Measurements from ENCODE around the gene NOSIP. TPM values are rescaled to one million over a fixed set of nuclear protein-coding genes. Genes with fewer than 3 reads are reported as not detected.

The NOSIP gene
- total RNA-seq, 1 donor from 2014 or later, result 66.1 TPM

DNA sequence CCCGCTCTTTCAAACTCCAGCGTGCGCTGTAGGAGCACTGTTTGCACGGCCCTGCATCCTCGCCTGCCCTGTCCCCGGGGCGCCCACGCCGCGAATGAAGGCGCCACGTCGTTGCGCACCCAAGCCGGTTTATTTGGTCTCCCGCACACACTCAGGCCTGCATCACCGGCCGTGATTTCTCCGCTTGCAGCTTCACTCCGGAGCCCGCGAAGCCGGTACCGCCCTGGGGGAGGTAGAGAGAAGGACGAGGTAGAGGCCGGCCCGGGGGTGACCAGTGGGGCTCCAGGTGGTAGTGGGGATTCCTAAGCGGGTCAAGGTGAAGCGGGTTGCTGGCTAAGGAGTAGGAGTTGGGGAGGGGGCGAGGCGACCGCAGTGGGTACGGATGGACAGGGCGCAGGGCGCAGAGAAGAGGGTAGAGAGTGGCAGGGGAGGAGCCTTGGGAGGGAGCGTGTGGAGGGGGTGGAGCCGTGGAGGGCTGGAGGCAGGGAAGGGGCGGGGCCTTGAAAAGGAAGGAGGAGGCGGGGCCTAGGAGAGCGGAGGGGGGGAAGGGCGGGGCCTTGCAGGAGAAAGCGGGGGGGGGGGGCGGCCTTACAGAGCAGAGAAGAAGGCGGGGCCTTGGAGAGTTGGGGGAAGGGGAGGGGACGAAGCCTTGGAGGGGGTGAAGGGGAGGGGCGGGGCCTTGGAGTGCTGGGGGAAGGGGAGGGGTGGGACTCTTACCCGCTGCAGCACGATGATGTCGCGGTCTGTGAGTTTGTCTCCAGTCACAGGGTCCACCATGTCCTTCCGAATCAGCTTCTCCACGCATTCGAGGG is 24.6 kb downstream of the NOSIP start:
- Mint-ChIP-seq H3K36me3 (ENCODE audit: low read depth) (peaks cover 52% of the 10 kb centered on the region), H3K27ac (peak overlapping the region; percentile 100), H3K4me1 (peaks cover 70% of the 10 kb centered on the region), H3K9me3 (no peaks in the 10 kb centered on the region), H3K4me3 (peak overlapping the region; percentile 48), H3K27me3 (no peaks in the 10 kb centered on the region)
- DNase-seq, result peak; percentile 93
- intact Hi-C loops (cut with micrococcal nuclease), result loop anchor here (2.0 kb wide), 1 partner anchor 35 kb away; the partner anchor contains the start of gene PRR12

DNA sequence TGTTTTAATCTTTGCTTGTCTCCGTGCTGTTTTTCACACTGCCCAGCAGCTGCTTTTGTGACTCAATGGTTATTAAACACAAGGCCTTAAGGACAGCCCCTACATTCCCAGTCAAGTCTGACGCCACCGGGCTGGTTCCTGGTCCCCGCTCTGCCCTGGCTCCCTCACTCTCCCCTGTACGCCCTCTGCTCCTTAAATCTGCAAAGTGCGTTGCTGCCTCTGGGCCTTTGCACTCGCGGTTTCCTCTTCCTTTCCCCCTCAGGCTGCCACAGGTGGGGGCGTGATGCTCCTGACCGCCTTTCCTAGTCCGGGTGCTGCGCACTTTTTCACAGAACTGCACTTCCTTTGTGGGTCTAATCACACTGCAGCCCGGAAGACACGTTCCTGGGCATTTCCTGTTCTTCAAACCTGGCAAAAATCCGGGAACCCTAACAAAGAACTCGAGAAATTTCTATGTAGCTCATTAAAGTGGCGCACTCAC is 25.6 kb downstream of the NOSIP start:
- intact Hi-C loops (cut with micrococcal nuclease), result loop anchor here (1.0 to 2.0 kb wide), 3 partner anchors 10 to 36 kb away; partner anchors contain the start of gene PRR12
- Mint-ChIP-seq H3K36me3 (ENCODE audit: low read depth) (peaks cover 49% of the 10 kb centered on the region), H3K27me3 (no peaks in the 10 kb centered on the region), H3K4me3 (peak overlapping the region; percentile 81), H3K27ac (peak overlapping the region; percentile 100), H3K9me3 (no peaks in the 10 kb centered on the region), H3K4me1 (peaks cover 60% of the 10 kb centered on the region)
- peak; percentile 90 for DNase-seq

DNA sequence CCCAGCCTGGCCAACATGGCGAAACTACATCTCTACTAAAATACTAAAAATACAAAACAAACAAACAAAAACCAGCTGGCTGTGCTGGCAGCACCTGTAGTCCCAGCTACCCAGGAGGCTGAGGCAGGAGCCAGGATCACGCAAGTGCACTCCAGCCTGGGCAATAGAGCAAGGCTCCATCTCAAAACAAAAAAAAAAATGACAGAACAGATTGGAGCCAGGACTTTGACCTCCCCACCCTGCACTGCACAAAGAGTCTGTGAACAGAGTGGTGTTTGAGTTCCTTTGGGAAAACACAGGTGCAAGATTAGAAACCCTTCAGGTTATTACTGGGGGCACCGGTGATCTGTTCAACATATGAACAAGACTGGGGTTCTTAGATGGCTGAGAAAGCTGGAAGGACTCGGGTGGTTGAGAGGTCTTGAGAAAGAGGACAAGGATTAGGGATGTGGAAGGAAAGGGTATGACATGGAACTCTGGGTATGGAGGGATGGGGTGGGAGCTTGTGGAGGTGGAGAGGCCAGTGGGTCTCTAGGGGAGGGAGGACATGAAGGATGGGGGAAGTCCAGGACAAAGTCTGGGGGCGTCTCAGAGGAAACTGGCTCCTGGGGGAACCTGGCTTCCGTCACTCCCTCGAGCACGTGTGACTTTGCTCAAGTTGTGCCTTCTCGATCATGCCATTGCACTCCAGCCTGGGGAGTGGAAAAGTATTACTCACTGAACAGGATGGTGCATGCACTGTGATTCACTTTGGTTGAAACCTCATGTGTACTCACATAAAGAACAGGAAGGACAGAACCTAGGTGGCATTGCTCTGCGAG is 26.7 kb downstream of the NOSIP start:
- no peaks in the 10 kb centered on the region for H3K9me3 Mint-ChIP-seq
- no peaks in the 10 kb centered on the region for H3K27me3 Mint-ChIP-seq
- peak overlapping the region; percentile 100 for H3K27ac Mint-ChIP-seq
- H3K4me1 Mint-ChIP-seq, result peaks cover 56% of the 10 kb centered on the region
- peak overlapping the region; percentile 81 for H3K4me3 Mint-ChIP-seq
- intact Hi-C loops (cut with micrococcal nuclease), result loop anchor here (1.0 to 2.0 kb wide), 3 partner anchors 11 to 37 kb away; partner anchors contain the start of gene PRR12
- H3K36me3 Mint-ChIP-seq (ENCODE audit: low read depth), result peaks cover 40% of the 10 kb centered on the region
- peak; percentile 86 for DNase-seq

DNA sequence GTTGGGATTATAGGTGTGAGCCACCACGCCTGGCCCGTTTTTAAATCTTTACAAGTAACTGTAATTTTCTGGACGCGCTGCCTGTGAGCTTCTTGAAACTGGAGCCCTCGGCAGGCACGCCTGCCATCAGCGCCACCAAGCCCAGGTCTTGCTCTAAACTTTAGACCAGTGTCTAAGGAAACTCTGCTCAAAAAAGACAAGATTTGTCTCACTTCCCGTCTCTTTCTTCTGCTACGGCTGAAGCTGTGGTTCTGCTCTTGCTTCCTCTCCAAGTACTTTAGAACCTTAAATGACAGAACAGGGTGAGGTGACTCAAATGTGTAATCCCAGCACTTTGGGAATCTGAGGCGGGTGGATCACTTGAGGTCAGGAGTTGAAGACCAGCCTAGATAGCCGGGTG is 27.6 kb downstream of the NOSIP start:
- Mint-ChIP-seq H3K9me3 (no peaks in the 10 kb centered on the region), H3K4me3 (peak overlapping the region; percentile 77), H3K27ac (peak overlapping the region; percentile 97), H3K36me3 (ENCODE audit: low read depth) (peaks cover 35% of the 10 kb centered on the region), H3K4me1 (peaks cover 58% of the 10 kb centered on the region), H3K27me3 (no peaks in the 10 kb centered on the region)
- peak; percentile 86 for DNase-seq
- intact Hi-C loops (cut with micrococcal nuclease), result no loop called here

DNA sequence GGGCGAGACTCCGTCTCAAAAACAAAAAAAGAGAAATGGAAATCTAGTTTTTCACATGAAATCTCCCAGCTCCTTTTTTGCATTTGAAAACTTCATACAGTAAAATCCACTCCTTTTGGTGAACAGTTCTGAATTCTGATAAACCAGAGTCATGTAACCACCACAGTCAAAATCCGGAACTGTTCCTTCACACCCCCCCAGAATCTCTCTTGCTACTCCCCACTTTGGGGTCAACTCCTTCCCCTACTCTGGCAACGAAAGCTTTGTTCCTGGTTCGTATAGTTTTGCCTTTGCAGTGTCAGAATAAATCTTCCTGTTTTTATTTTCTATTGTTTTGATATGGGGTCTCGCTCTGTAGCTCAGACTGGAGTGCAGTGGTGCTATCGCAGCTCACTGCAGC is 28.8 kb downstream of the NOSIP start:
- no peak overlapping the region for H3K4me3 Mint-ChIP-seq
- H3K36me3 Mint-ChIP-seq (ENCODE audit: low read depth), result peaks cover 30% of the 10 kb centered on the region
- DNase-seq, result no peak
- no peaks in the 10 kb centered on the region for H3K9me3 Mint-ChIP-seq
- no peaks in the 10 kb centered on the region for H3K27me3 Mint-ChIP-seq
- intact Hi-C loops (cut with micrococcal nuclease), result no loop called here
- H3K27ac Mint-ChIP-seq, result no peak overlapping the region
- peaks cover 59% of the 10 kb centered on the region for H3K4me1 Mint-ChIP-seq

DNA sequence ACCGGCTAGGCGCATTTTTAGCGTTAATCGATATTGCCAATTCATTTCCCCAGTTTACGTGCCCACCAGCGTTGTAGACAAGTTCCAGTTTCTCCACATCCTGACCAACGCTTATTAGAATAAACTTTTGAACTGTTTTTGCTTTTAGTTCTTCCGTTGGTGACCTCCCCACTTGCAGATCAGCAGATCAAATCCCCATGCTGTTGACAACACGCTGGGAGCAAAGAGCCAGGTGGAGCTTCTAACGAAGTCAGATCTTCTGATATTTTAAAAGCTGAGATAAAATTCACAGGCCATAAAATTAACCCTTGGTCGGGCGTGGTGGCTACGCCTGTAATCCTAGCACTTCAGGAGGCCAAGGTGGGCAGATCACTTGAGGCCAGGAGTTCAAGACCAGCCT is 31.3 kb downstream of the NOSIP start:
- no peaks in the 10 kb centered on the region for H3K27me3 Mint-ChIP-seq
- peak overlapping the region; percentile 56 for H3K27ac Mint-ChIP-seq
- no peak overlapping the region for H3K4me3 Mint-ChIP-seq
- peaks cover 44% of the 10 kb centered on the region for H3K4me1 Mint-ChIP-seq
- no peaks in the 10 kb centered on the region for H3K9me3 Mint-ChIP-seq
- H3K36me3 Mint-ChIP-seq (ENCODE audit: low read depth), result peaks cover 12% of the 10 kb centered on the region
- peak; percentile 62 for DNase-seq
- intact Hi-C loops (cut with micrococcal nuclease), result no loop called here

DNA sequence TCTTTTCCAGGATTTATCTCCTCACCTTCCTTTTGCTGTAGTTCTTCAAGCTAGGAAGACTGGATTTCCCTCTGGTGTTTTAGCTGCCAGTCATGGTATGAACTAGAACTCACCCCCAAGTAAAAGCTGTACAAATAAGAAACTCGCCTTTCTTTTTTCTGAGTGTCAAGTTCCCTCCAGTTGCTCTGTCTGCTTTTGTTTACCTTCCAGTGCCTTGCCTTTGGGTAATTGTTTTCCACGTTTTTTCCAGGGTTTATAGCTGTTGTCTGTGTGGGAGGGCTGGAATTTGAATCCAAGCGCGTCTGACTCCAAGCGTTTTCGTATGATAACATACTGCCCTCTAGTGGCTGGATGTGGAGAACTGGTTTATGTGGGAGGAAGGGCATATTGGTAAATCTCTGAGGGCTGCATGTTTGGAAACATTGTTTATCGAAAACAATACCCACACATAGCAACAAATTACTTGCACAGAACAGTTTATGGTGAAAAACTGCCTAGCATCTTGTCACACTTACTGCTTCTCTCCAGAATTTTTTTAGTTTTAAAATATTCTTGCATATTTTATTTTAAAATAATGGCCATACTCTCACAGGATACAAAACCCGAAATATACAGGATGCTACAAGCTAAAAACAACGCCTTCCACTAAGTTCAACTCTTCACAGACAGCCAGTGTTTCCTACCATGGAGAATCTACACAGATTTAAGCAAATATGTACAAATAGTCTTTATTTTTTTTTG is 33.4 kb downstream of the NOSIP start:
- no peaks in the 10 kb centered on the region for H3K9me3 Mint-ChIP-seq
- DNase-seq, result peak; percentile 93
- intact Hi-C loops (cut with micrococcal nuclease), result loop anchor here (1.0 kb wide), 2 partner anchors 23 to 41 kb away; no protein-coding TSS in a partner anchor
- H3K36me3 Mint-ChIP-seq (ENCODE audit: low read depth), result peaks cover 7% of the 10 kb centered on the region
- H3K27me3 Mint-ChIP-seq, result no peaks in the 10 kb centered on the region
- peaks cover 29% of the 10 kb centered on the region for H3K4me1 Mint-ChIP-seq
- H3K4me3 Mint-ChIP-seq, result peak overlapping the region; percentile 78
- peak overlapping the region; percentile 71 for H3K27ac Mint-ChIP-seq

DNA sequence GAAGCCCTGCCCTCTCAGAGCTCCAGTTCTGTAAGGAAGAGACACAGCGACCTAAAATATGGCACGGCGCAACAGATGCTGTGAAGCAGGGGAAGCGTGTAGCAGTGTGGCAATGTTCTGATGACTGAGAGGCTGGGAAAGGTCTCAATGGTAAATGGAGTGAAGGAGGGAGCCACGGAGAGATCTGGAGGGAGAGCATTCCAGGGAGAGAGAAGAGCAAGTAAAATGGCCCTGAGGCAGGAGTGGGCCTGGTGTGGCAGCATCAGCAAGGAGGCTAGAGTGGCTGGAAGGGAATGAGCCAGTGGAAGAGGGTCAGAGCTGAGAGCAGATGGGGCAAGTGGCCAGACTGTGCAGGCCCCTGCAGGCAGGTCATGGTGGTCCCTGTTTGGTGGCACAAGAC is 36.2 kb downstream of the NOSIP start:
- no peak for DNase-seq
- Mint-ChIP-seq H3K4me1 (peaks cover 25% of the 10 kb centered on the region), H3K36me3 (ENCODE audit: low read depth) (no peaks in the 10 kb centered on the region), H3K9me3 (no peaks in the 10 kb centered on the region), H3K27ac (no peak overlapping the region), H3K4me3 (no peak overlapping the region), H3K27me3 (no peaks in the 10 kb centered on the region)
- intact Hi-C loops (cut with micrococcal nuclease), result no loop called here

DNA sequence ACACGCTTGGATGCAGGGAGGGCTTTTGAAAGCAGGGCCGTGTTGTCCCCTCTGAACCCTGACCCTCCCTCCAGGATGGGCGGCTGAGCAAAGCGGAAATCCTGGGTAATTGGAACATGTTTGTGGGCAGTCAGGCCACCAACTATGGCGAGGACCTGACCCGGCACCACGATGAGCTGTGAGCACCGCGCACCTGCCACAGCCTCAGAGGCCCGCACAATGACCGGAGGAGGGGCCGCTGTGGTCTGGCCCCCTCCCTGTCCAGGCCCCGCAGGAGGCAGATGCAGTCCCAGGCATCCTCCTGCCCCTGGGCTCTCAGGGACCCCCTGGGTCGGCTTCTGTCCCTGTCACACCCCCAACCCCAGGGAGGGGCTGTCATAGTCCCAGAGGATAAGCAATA is 37.3 kb downstream of the NOSIP start:
- Mint-ChIP-seq H3K4me1 (peaks cover 14% of the 10 kb centered on the region), H3K9me3 (no peaks in the 10 kb centered on the region), H3K27me3 (no peaks in the 10 kb centered on the region), H3K36me3 (ENCODE audit: low read depth) (no peaks in the 10 kb centered on the region), H3K27ac (no peak overlapping the region), H3K4me3 (no peak overlapping the region)
- no peak for DNase-seq
- intact Hi-C loops (cut with micrococcal nuclease), result no loop called here

DNA sequence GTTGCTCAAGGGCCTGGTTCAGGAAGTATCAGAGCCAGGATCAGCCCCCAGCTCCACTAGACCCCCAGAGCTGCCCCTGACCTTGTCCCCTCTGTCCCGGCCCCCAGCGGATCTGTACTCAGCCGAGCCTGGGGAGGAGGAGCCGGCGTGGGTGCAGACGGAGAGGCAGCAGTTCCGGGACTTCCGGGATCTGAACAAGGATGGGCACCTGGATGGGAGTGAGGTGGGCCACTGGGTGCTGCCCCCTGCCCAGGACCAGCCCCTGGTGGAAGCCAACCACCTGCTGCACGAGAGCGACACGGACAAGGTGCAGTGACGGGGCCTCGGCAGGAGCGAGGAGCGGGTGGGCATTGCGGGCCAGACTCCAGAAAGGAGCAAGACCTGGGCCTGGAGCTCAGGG is 37.9 kb downstream of the NOSIP start:
- no peak for DNase-seq
- H3K9me3 Mint-ChIP-seq, result no peaks in the 10 kb centered on the region
- intact Hi-C loops (cut with micrococcal nuclease), result no loop called here
- no peaks in the 10 kb centered on the region for H3K36me3 Mint-ChIP-seq (ENCODE audit: low read depth)
- no peaks in the 10 kb centered on the region for H3K27me3 Mint-ChIP-seq
- peaks cover 14% of the 10 kb centered on the region for H3K4me1 Mint-ChIP-seq
- H3K27ac Mint-ChIP-seq, result no peak overlapping the region
- no peak overlapping the region for H3K4me3 Mint-ChIP-seq

DNA sequence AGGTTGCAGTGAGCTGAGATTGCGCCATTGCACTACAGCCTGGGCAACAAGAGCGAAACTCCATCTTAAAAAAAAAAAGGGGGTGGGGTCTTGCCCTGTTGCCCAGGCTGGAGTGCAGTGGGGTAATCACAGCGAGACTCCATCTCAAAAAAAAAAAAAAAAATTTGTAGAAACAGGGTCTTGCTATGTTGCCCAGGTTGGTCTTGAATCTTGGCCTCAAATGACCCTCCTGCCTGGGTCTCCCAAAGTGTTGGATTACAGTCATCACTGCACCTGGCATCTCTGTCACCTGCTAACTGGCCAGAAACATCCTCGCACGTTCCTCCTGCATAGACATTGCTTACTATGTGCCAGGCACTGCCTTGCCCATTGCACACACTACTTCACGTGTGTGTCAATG is 38.4 kb downstream of the NOSIP start:
- Mint-ChIP-seq H3K4me1 (peaks cover 11% of the 10 kb centered on the region), H3K9me3 (no peaks in the 10 kb centered on the region), H3K4me3 (no peak overlapping the region), H3K36me3 (ENCODE audit: low read depth) (no peaks in the 10 kb centered on the region), H3K27ac (no peak overlapping the region), H3K27me3 (no peaks in the 10 kb centered on the region)
- DNase-seq, result no peak
- intact Hi-C loops (cut with micrococcal nuclease), result no loop called here

DNA sequence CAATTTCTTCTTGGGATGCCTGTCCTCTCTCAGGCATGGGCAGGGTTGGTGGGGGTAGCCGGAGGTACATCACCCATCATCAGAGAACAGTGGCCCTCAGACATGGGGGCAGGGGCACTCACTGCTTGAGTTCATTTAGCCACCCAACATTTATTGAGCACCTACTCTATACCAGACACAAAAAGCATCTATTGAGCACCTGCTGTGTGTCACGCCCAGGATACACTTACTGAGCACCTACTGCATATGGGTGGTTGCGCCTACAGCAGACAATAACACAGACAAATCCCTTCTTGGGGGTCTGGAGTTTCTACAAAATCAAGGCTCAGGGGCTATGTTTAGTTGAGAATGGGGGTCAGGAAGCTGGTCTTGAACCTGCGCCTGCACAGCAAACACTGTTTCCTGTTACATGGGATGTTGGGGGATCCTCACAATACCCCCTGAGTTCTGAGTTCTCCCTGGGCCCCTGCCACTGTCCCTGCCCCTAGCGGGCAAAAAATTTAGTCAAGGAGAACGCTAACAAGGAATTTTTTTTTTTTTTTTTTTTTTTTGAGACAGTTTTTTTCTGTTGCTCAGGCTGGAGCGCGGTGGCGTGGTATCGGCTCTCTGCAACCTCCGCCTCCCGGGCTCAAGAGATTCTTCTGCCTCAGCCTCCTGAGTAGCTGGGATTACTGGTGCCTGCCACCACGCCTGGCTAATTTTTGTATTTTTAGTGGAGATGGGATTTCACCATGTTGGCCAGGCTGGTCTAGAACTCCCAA is 41.0 kb downstream of the NOSIP start:
- DNase-seq, result no peak
- Mint-ChIP-seq H3K27ac (no peak overlapping the region), H3K9me3 (no peaks in the 10 kb centered on the region), H3K36me3 (ENCODE audit: low read depth) (no peaks in the 10 kb centered on the region), H3K4me1 (peaks cover 14% of the 10 kb centered on the region), H3K4me3 (no peak overlapping the region), H3K27me3 (peaks cover 2% of the 10 kb centered on the region)
- intact Hi-C loops (cut with micrococcal nuclease), result no loop called here

DNA sequence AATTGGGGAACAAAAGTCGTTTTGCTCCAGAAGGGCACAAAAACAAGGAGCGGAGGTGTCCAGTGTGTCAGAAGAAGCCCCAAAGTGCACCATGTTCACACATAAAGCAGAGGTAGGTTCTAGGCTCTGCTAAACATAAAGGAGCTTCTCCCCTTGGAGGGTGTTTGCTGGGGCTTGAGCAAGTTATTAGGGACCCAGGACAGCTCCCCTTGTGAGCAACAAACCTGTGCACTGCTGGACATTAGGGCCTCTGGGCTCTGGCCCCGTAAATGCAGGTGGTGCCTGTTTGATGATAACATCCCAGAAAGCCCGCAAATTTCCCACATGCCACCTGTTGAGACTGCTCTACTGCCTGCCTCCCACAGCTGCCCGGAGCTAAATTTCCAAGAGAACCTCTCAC is 41.7 kb downstream of the NOSIP start:
- H3K9me3 Mint-ChIP-seq, result no peaks in the 10 kb centered on the region
- H3K36me3 Mint-ChIP-seq (ENCODE audit: low read depth), result no peaks in the 10 kb centered on the region
- H3K27ac Mint-ChIP-seq, result no peak overlapping the region
- H3K27me3 Mint-ChIP-seq, result peaks cover 2% of the 10 kb centered on the region
- H3K4me1 Mint-ChIP-seq, result peaks cover 13% of the 10 kb centered on the region
- intact Hi-C loops (cut with micrococcal nuclease), result no loop called here
- H3K4me3 Mint-ChIP-seq, result no peak overlapping the region
- DNase-seq, result no peak

Measured in activated CD4-positive, alpha-beta T cell treated with anti-CD3 and anti-CD28 coated beads, Interleukin-2, amount 10 ng/mL, durations not matched to agents 24 days and 14 days (primary cell).